CD4-positive, alpha-beta T cell treated with Interleukin-15 for 1 hour (primary cell): ENCODE measurements around the gene AKAP13.
A peak's percentile ranks its signal among the peaks of the same experiment; 100 is the strongest.
"Not testable (repeated sequence)": the region's sequence is repeated elsewhere in the genome, so short reads cannot be mapped to it uniquely, and the experiment has no call there.

ENCODE experiments used
- DNase-seq: peaks from one replicate; pipeline ENCODE4 v3.0.0-alpha.2; 2020

The AKAP13 gene

DNA sequence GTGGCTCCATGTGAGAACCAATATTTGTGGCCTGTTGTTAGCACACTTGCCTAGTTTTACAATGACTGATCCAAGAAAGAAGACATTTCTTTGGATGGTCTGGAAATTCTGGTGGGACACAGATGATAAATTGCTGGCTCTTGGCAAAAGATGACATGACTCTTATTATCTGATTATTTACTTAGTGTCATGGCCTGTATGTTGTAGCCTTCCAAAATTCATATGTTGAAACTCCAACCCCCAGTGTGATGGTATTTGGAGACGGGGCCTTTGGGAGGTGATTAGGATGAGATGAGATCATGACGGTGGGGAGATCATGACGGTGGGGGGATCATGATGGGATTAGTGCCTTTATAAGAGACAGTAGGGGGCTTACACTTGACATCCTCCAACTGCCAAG is 30.0 kb upstream of the AKAP13 start:
- no peak for DNase-seq

DNA sequence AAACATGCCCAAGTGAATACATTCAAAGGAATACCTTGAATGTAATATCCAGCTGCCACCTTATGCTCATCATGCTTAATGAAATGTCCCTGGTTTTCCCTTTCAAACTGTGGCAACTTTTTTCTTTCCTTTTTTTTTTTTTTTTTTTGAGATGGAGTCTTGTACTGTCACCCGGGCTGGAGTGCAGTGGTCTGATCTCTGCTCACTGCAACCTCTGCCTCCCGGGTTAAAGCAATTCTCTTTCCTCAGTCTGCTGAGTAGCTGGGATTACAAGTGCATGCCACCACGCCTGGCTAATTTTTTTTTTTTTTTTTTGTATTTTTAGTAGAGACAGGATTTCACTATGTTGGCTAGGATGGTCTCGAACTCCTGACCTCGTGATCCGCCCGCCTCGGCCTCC is 28.9 kb upstream of the AKAP13 start:
- DNase-seq = not testable (repeated sequence)

DNA sequence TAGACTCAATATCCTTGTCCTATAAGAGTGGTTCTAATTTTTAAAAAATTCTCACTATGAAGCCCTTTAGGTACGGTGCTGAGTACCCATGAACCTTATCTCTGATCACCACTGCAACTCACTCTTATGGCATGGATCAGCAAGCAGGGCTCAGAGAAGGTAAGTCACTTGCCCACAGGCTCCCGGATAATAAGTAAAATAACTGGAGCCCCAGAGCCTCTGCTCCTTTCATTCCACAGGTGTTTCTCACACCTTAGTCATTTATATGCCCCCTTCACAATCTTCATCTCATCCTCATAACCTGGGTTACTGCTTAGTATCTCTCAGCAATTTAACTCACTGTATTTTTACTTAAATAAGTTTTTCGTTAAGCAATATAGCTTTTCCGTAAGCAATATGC is 28.4 kb upstream of the AKAP13 start:
- DNase-seq = no peak

DNA sequence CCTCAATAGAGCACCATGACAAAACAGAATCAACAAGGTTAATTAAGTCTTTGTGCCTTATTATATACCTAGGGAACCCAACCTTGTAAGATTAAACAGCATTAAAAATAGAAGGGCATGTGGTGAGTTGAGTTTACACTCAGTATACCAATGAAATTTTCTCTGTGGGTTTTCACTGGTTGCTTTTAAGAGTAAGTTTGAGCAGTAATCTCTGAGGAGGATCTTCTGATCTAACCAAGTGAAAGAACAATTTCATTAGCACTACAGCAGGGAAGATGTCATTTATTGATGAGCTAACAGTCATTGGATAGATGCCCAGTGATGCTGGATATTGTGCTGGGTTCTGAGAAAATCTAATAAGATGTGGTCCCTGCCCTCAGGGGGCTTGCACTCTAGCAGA is 26.9 kb upstream of the AKAP13 start:
- no peak for DNase-seq

DNA sequence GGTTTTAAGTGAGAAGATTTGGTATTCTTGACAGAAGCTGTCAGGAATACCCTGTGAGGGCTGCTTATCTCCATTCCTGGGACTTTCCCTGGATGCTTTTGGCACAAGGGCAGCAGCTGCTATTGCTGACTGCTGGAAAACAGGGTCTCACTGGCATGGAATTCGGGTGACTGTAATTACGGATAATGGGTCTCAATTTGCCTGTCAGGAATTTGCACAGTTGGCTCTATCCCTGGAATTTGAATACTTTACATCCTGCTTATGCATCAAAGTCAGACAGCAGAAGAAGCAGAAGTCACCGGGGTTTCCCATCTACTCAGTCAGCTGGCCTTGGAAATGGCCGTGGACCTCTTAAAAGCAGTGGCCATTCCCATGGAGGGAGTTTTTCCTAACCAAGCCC is 25.9 kb upstream of the AKAP13 start:
- DNase-seq = no peak

DNA sequence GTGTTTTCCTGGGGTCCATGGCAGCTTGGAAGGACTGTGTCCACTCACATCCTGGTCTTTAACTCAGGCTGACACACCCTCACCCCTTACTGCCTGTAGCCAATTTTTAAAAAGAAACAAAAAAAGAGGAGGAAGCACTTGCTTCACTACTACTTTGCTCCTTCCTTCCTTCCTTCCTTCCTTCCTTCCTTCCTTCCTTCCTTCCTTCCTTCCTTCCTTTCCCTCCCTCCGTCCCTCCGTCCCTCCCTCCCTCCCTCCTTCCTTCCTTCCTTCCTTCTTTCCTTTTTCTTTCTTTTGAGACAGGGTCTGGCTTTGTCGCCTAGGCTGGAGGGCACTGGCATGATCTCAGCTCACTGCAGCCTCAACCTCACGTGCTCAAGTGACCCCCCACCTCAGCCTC is 25.5 kb upstream of the AKAP13 start:
- no peak for DNase-seq

DNA sequence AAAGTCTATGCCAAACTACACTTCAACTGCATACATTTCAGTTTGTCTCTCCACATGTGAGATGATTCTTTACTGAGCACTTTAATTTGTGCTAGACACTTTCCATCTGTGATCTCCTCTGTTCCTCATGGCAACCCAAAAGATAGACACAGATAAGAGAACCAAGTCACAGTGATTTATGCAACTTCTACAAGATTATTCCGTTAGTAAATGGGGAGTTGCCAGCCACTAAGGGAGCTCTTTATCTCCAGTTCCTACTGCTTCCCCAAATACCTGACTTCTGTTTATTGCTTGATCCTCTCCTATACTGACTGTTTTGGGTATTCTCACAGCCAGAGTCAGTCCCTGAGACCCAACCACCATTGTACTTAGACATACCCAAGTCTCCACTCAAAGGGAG is 24.1 kb upstream of the AKAP13 start:
- no peak for DNase-seq

DNA sequence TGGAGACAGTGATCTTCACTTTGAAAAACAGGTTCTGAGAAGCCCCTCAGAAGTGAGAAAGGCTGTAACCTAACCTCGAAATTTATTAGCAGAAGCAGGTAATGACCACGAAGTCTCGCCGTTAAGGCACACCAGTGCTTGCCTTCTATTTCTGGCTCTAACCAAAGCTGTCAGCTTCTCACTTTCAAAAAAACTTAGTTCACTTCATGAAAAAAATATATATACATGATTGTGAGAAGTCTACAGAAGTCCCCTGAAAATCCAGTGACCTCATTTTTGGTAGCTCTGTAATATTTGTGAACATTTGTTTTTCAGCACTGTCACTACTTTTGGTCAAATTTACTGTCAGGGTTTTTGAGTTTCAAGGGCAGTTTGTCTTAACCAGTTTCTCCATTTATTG is 19.1 kb upstream of the AKAP13 start:
- DNase-seq = no peak

DNA sequence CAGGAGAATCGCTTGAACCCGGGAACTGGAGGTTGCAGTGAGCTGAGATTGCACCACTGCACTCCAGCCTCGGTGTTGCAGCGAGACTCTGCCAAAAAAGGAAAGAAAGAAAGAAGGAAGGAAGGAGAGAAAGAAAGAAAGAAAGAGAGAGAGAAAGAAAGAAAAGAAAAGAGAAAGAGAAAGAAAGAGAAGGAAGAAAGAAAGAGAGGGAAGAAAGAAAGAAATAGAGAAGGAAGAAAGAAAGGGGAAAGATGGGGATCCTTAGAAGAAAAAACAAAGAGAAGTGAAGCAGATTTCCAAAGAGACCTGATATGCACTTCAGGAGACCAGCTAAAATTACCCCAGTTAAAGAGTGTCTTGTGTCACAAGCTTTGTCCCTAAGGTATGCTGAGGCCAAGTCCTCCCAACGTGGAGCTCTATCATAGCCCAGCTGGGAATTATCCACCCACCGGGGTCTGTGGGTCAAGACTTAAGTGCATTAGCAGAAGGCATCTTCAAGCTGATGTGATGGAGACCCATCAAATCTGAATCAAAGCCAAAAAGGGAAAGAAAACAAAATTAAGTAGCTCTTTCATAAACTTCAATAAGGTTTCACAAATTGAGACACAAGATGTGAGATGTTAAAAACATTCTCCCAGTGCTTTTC is 17.8 kb upstream of the AKAP13 start:
- DNase-seq = no peak

DNA sequence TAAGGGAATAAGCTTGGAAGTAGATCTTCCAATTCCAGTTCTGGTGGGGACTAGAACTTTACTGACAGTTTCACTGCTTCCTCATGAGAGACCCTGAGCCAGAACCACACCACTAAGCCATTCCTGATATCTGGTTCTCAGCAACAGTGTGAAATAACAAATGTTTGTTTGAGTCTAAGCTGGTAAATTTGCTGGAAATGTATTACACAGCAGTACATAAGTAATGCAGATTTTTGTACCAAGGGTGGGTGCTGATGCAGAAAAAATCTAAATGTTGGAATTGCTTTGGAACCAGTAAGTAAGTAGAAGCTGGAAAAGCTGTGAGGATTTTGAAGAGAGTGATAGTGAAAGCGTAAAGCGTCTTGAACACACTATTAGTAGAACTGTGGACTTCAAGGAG is 14.4 kb upstream of the AKAP13 start:
- DNase-seq = no peak

DNA sequence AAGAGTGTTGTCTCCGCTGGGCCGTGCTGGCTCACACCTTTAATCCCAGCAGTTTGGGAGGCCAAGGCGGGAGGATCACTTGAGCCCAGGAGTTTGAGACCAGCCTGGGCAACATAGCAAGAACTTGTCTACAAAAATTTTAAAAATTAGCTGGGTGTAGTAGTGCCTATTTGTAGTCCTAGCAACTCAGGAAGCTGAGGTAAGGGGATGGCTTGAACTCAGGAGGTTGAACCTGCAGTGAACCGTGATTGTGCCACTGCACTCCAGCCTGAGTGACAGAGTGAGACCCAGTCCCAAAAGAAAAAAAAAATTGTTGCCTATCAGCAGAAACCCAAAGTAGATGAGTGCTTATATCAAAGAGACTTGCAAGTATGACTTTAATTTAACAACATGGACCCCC is 12.7 kb upstream of the AKAP13 start:
- no peak for DNase-seq

DNA sequence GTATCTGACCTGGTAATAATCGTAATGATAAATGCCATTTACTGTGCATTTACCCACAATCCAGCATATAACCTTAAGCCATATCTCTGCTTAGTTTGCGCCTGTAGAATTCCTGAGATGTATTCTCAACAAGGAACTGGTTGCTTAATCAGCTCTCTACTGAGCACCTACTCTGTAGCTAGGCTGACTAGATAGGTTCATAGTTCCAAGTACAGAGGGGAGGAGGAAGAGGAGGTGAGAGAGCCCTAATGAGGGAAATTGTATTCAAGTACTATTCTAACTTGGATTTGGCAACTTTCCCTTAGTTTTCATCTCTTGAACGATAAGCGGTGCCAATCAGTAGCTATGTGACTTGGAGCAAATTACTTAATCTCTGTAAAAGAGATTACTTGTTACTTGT is 5.6 kb upstream of the AKAP13 start:
- no peak for DNase-seq

DNA sequence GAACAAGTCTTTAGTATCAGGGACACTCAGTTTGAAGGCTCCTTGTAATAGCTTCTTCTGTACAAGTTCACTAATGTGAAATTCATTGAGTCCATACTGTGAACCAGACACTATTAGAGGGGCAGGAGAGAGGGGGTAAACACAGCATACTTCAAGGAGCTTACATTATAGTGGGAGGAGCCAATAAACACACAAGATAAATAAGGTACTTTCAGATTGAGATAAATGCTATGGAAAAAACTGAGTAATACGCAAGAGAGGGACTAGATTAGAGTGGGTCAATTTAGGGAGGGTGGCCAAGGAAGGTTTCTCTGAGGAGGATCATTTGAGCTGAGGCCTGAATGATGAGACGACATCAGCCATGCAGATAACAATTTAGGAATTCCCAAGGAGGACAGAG is 3.1 kb upstream of the AKAP13 start:
- DNase-seq = no peak

DNA sequence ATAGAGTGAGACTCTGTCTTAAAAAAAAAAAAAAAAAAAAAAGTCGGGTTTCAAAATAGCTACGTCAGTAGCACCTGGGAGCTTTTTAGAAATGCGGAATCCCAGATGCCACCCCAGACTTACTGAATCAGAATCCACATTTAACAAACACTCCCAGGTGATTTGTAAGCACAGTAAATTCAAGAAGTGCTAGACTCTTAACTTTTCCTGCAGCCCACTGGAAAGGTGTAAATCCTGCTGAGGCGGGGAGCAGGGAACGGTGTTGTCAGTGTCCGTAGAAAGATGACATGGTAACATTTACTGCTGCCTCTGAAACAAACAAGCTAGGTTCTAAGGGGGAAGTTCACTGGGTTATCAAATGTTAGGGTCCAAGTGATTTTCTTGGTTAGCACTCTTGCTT is 2.4 kb upstream of the AKAP13 start:
- DNase-seq = no peak

DNA sequence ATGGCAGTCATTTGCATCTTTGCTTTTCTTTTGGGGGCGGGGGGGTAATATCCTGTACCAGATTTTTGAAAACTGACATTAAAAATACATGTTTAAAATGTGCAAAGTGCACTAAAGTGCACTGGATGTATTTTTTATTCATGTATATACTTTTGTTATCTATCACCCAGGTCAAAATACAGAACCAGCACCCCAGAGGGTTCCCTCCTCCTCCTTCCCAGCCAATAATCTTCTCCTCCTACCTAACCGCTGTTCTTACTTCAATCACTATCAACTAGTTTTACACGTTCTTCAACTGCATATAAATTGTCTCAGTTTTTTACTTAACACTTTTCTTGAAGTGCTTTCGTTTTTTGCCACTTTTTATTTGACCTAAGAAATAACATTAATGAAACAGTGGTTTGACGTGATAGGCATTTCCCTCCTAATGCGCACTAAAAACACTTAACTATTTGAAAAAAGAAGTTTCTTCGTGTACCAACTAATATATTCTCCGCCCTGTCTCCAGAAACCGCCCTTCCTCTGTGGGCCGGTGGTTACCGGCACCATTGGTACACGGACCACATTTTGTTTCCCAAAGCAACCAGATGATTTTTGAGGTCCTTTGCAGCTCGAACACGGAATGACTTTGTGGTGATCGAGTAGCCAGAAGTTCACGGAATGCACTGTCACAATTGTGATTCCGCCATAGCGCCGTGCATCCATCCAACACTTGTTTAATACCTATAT is 836 bp upstream of the AKAP13 start:
- peak; percentile 46 for DNase-seq

DNA sequence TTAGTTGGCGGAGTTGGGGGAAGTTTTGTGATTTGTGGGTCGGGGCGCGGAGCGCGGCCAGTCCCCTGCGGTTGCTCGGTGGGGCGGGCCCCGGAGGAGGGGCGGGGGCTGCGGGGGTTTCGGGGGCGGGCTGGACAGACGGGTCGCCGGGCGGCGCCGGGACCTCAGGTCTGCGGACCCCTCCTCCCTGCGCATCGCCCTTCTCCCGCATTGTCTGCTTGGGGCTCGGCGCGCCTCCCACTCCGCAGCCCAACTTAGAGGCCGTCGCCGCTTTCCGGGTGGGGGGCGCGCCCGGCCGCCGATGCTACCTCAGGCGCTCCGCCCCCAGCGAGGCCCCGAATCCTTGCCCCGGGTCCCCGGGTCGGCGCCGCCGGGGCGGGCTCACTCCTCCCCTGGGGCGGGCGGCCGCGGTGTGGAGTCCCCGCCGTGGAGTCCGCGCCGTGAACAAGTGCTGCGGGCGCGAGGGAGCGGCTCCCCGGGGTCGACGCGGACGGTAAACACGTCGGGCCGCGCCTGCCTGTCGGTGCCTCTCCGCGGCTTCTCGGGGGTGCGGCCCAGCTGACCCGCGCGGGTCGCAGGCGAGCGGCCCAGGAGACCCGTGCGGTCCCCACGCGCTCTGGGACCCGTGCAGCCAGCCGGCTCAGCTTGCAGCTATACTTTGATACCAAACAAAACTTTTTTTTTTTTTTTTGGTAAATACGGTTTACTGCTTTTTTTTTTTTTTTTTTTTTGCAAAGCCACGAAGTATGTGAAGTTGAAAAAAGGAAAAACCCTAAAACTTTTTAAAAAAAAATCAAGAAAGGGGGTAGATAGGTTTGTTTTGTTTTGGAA is 624 bp downstream of the AKAP13 start:
- DNase-seq = peak; percentile 58

DNA sequence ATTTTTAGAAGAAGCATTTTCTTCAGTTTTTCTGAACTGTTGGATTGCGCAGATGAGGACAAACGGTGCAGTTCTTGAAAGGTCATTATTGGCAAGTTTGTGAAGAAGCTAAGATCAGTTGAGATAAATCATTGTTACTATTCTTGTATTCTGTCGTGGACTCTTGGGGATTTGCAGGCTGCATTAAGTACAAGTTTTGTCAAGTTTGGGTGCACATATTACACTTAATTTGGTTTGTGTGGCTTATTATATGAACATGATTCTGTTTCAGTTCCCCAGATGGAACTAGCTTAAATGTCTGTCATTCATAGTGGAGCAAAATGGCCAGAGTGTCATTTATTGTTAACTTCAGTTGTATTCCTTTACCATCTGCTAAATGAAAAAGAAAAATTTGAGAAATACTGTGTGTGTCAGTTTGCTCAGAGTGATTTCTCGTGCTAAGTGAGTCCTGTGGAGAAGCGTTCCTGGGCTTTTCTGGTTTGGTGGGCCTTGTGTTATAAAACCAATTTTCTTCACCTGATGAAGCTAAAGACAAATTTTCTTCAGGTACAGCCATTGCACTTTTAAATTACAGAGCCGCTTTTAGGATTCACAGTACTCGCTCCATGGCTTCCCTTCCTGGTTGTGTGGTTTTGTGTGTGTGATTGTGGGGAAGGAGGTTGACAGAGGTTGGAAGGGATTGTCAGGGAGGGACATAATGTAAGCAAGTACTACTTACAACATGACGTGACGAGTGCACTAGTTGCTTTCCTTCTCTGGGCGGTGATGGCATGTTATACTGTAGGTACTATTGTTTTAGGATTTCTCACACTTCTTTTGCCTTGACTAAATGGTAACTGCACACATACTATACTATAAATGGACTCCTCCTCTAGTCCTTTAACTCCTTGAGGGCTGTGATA is 1.7 kb downstream of the AKAP13 start:
- DNase-seq = no peak

DNA sequence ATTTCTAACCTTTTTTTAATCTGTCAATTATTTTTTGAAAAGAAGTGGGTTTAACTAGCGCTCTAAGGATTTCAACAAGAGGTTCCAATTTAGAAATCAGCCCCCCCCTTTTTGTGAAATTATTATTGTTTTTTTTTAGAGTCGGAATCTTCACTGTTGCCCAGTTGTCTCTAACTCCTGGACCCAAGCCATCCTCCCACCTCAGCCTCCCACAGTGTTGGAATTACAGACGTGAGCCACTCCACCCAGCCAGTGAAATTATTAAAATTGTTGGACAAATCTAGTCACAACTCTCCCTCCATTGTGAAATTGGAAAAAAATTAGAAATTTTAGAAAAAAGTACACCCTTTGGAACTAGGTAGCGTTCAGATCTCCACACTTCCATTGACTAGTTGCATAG is 2.5 kb downstream of the AKAP13 start:
- no peak for DNase-seq

DNA sequence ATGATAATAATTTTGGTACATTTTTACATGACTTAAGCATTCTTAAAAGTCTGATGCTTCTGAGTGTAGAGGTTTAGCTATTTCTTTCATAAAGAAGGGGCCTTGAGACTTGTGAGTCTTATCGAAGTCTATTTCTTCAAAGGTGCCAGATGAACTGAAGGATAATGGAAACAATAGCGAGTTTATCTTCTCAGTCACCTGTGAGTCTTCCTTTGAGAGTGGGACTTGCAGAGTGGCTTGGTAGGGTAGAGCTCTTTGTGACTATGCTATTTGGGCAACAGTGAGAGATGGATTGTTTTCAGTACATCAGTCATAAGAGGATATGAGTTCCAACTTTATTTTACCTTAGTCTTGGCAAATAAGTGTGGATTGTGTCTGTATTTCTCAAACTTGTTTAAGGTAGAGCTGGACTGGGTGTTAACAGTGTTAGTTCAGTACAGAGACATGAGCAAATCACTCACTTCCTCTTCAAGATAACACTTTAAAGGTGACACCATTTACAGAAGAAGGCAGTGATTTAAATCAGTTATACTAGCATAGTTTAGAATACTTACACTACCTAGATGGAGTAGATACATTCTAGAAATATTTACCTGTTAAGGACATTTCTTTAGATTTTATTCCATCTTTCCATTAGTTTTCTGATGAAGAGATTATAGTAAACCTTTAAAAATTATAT is 3.2 kb downstream of the AKAP13 start:
- DNase-seq = no peak

DNA sequence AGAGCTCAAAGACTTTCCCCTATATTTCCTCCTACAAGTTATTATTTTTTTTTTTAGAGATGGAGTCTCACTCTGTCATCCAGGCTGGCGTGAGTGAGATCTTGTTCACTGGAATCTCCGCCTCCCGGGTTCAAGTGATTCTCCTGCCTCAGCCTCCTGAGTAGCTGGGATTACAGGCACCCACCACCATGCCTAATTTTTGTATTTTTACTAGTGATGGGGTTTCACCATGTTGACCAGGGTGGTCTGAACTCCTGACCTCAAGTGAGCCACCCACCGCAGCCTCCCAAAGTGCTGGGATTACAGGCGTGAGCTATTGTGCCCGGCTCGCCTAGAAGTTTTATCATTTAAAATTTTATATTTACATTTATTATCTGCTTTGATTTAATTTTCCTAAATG is 5.9 kb downstream of the AKAP13 start:
- DNase-seq = no peak

DNA sequence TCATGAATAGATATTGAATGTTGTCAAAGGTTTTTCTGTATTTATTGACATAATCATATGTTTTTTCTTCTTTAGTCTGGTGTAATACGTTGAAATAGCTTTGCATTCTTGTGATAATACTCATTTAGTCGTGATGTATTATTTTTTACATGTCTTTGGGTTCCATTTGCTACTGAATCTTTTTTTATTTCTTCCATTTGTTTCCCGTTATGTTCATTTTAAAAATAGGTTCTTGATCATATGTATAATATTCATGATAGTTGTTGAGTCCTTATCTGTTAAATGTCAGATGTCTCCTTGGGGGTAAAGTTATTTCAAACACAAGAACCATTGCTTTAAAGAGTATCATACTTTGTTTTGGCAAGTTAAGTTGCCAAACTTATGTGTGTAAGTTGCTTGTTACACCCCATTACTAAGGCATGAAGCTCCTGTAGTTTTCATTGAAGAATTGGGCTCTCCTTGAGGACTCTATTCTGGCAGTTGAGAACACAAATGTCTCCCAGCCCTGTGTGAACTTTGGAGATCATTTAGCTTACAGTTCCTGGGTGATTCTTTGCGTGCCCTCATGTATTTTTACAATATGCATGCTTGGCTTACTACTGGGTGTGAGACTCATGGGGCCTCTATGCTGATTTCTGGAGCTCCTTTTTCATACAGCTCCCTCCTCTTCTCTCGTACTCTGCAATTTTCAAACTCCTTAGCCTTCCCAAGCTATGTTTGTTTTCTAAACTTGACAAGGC is 8.3 kb downstream of the AKAP13 start:
- DNase-seq = no peak

DNA sequence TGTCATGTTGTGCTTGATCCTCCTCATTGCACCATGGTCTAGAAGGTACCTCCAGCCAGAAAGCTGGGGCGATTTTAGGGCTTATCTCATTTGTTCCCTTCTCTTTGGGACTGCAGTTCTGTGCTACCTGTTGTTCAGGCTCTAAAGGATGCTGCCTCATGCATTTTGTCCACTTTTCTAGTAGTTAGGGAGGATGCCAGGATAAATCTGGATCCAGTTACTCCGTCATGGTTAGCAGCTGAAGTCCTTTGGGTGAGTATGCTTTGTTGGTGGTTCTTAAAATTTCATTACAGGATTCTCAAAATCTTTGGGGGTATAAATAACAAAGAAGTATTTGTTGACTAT is 8.9 kb downstream of the AKAP13 start:
- DNase-seq = no peak
